NT2/D1 (cell line): ENCODE measurements around the gene TMEM270.

Experiments used
- YY1 ChIP-seq: IDR thresholded peaks from 2 replicates; pipeline ENCODE4 v1.6.1; 2011; ENCODE audit not compliant: insufficient read length, insufficient read depth
- ZNF274 ChIP-seq: IDR thresholded peaks from 2 replicates; pipeline ENCODE4 v1.6.1; 2011; ENCODE audit warnings: mild to moderate bottlenecking, low read depth, low read length

DNA sequence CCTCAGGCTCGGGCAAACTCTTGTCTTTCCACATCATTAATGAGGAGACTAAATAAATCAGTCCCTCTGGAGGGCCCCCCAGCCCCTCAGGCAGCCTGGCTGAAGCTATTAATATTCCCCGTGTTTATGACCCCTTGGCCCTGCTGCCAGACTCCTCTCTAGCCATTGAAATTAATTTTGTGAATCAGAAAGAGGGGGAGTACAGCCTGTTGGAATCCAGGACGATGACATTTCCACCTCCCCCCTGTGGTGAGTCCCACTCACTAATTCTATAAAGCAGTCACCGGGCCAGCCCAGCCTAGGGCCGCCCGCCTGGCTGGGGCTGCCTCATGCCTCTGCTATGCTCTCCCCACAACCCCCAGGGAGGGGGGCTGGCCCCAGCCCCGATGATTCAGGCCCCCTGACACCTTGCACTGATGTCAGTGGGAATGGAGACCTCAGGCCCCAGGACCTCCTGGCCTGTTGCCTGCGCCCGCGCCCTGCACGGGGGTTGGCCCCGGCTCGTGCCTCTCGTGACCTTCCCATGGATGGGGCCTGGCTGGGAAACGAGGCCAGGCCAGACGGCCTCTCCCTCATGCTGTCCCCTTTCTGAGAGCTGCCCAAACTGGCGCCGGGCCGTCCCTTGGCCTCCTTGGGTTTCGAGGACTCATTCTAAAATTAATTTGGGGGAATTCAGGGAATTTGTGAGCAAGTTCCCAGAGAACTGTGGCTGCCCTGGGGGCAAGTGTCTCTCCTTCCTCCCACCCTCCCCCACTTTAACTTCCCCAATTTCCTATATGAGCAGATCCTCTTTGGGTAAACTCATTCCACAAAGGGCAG, 34.0 kb downstream of the TMEM270 start:
- TF ChIP-seq ZNF274, result no peak
- no peak for TF ChIP-seq YY1
